Measurements from ENCODE around the gene ZNF548. TPM values are rescaled to one million over a fixed set of nuclear protein-coding genes. Genes with fewer than 3 reads are reported as not detected.

The ZNF548 gene
- total RNA-seq, 1 donor = 40.7 TPM

Other genes with a start within 250 kb of the ZNF548 start
- not detected for gene ZIM3, start 244.7 kb upstream of the ZNF548 start, total RNA-seq
- not detected for gene DUXA, start 222.4 kb upstream of the ZNF548 start, total RNA-seq
- 38.5 TPM for gene ZNF264, start 198.4 kb upstream of the ZNF548 start, total RNA-seq
- 0.54 TPM for gene AURKC, start 158.8 kb upstream of the ZNF548 start, total RNA-seq
- gene ZNF805, start 149.2 kb upstream of the ZNF548 start, total RNA-seq = 16.7 TPM
- gene ZNF460, start 109.4 kb upstream of the ZNF548 start, total RNA-seq = 67.6 TPM
- 11.8 TPM for gene ZNF543, start 69.4 kb upstream of the ZNF548 start, total RNA-seq
- 7.0 TPM for gene ZNF304, start 38.6 kb upstream of the ZNF548 start, total RNA-seq
- gene TRAPPC2B, start 26.3 kb upstream of the ZNF548 start, total RNA-seq = 21.0 TPM
- gene ZNF547, start 26.3 kb upstream of the ZNF548 start, total RNA-seq = 1.6 TPM
- gene ZNF17, start 21.3 kb downstream of the ZNF548 start, total RNA-seq = 17.2 TPM
- gene ZNF749, start 45.5 kb downstream of the ZNF548 start, total RNA-seq = 10.8 TPM
- gene VN1R1, start 67.3 kb downstream of the ZNF548 start, total RNA-seq = 1.3 TPM
- 29.9 TPM for gene ZNF772, start 87.7 kb downstream of the ZNF548 start, total RNA-seq
- 18.6 TPM for gene ZNF419, start 97.9 kb downstream of the ZNF548 start, total RNA-seq
- gene ZNF773, start 110.1 kb downstream of the ZNF548 start, total RNA-seq = 21.5 TPM
- gene ZNF549, start 137.5 kb downstream of the ZNF548 start, total RNA-seq = 5.4 TPM
- 14.3 TPM for gene ZNF550, start 170.0 kb downstream of the ZNF548 start, total RNA-seq
- gene ZNF416, start 189.1 kb downstream of the ZNF548 start, total RNA-seq = 4.6 TPM
- gene ZIK1, start 194.3 kb downstream of the ZNF548 start, total RNA-seq = 24.2 TPM
- 5.1 TPM for gene ZNF530, start 210.0 kb downstream of the ZNF548 start, total RNA-seq
- gene ZNF134, start 224.4 kb downstream of the ZNF548 start, total RNA-seq = 48.2 TPM
- 14.5 TPM for gene ZNF211, start 243.3 kb downstream of the ZNF548 start, total RNA-seq

Data from hematopoietic multipotent progenitor cell (in vitro differentiated cells).